Right lobe of liver (tissue), 4 donors: ENCODE results near the gene SP140L.

ENCODE experiments used
- POLR2A ChIP-seq: fragments of 450-650 bp; IDR thresholded peaks from one replicate; pipeline ENCODE4 v1.6.1; 2017; ENCODE audit warnings: antibody characterized with exemption, mild to moderate bottlenecking
- TF ChIP-seq, protein P1 (sequence below), 4 donors: fragments of 200-600 bp in 3 of 4; fragments of 450-650 bp in 1 of 4; IDR thresholded peaks; one replicate each; pipeline versions ENCODE4 v1.5.1 to v1.8.0; 2016 to 2022; ENCODE audit warnings: antibody characterized with exemption in 4 of 4, mild to moderate bottlenecking in 2 of 4
- donor health status: DM: no; HTN: no; CAD: no.
- donor health status: DM: no; HTN: no; CAD: no.
- donor health status: DM: no; HTN: yes; CAD: no.

DNA sequence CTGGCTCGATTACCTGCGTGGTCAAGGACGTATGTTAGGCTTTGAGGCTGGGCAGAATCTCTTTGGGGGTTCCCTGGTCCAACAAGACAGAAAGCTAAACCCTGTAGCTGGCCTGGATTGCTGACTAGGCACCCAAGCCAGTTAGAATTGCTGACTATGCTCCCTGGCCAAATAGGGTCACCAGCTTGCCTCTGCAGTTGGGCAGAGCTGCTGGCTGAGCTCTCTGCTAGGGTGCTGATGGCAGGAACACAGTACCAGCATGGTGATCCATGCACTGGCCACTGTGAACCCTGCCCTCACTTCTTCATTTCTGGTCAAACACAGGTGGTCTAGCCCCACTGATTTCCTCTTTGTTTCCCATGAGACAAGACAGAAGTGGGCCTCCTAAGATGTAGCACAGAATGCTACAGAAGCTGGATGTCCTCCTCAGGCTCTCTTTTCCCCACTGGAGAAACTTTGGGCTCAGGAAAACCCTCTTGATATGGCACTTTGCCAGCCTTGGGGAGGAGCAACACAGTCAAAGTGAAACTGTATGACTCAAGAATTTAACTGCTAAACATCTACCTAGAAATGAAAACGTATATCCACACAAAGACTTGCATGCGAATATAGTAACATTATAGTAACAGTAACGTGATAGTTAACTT is 20.8 kb downstream of the SP140L start:
- TF ChIP-seq, protein P1, sequence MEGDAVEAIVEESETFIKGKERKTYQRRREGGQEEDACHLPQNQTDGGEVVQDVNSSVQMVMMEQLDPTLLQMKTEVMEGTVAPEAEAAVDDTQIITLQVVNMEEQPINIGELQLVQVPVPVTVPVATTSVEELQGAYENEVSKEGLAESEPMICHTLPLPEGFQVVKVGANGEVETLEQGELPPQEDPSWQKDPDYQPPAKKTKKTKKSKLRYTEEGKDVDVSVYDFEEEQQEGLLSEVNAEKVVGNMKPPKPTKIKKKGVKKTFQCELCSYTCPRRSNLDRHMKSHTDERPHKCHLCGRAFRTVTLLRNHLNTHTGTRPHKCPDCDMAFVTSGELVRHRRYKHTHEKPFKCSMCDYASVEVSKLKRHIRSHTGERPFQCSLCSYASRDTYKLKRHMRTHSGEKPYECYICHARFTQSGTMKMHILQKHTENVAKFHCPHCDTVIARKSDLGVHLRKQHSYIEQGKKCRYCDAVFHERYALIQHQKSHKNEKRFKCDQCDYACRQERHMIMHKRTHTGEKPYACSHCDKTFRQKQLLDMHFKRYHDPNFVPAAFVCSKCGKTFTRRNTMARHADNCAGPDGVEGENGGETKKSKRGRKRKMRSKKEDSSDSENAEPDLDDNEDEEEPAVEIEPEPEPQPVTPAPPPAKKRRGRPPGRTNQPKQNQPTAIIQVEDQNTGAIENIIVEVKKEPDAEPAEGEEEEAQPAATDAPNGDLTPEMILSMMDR (IDR thresholded peaks at IDR 0.05): no peak
- TF ChIP-seq POLR2A: no peak
